HepG2 (cell line): ENCODE measurements around the gene RNU2-63P. TPM values are rescaled to one million over a fixed set of nuclear protein-coding genes. Genes with fewer than 3 reads are reported as not detected.
A peak's percentile ranks its signal among the peaks of the same experiment; 100 is the strongest.

Source experiments
- IKZF1 ChIP-seq: fragments of 450-650 bp; IDR thresholded peaks from 2 replicates; pipeline ENCODE4 v1.7.1; 2016
- JUNB ChIP-seq: sonication (generic); formaldehyde crosslinking; IDR thresholded peaks from 2 replicates; pipeline ENCODE4 v1.8.0; 2022; ENCODE audit warnings: missing genetic modification reagents, mild to moderate bottlenecking, borderline replicate concordance
- KDM2A ChIP-seq: sonication (generic); formaldehyde crosslinking; IDR thresholded peaks from 2 replicates; pipeline ENCODE4 v1.4.0; 2020; ENCODE audit warnings: low read depth, missing genetic modification reagents, borderline replicate concordance
- KDM5B ChIP-seq: sonication (generic); formaldehyde crosslinking; IDR thresholded peaks from 2 replicates; pipeline ENCODE4 v1.4.0; 2020; ENCODE audit warnings: missing genetic modification reagents, mild to moderate bottlenecking, borderline replicate concordance
- KLF9 ChIP-seq: IDR thresholded peaks from 2 replicates; pipeline ENCODE4 v1.6.1; 2016; ENCODE audit warnings: low read depth
- MTF1 ChIP-seq: sonication (generic); formaldehyde crosslinking; IDR thresholded peaks from 2 replicates; pipeline ENCODE4 v1.5.0; 2020; ENCODE audit warnings: missing genetic modification reagents
- NFIB ChIP-seq: sonication (generic); formaldehyde crosslinking; IDR thresholded peaks from 2 replicates; pipeline ENCODE4 v1.9.0; 2021; ENCODE audit warnings: missing genetic modification reagents, mild to moderate bottlenecking, borderline replicate concordance
- POLR2AphosphoS5 ChIP-seq: IDR thresholded peaks from 2 replicates; pipeline ENCODE4 v1.6.1; 2012; ENCODE audit warnings: low read depth, low read length
- RFX5 ChIP-seq: IDR thresholded peaks from 2 replicates; pipeline ENCODE4 v1.6.1; 2011; ENCODE audit warnings: low read depth, low read length, improper control_type of control experiment
- SIN3B ChIP-seq: fragments of 150-350 bp; IDR thresholded peaks from 2 replicates; pipeline ENCODE4 v1.6.1; 2014; ENCODE audit warnings: low read length
- ZFAT ChIP-seq: sonication (generic); formaldehyde crosslinking; conservative IDR thresholded peaks from 2 replicates; pipeline ENCODE4 v1.8.1; 2023; ENCODE audit warnings: missing genetic modification reagents, inconsistent platforms
- ZFX ChIP-seq: sonication (generic); formaldehyde crosslinking; IDR thresholded peaks from 2 replicates; pipeline ENCODE4 v1.4.0; 2020; ENCODE audit warnings: mild to moderate bottlenecking, low read depth, missing genetic modification reagents, moderate library complexity
- ZNF282 ChIP-seq: fragments of 450-650 bp; IDR thresholded peaks from 2 replicates; pipeline ENCODE4 v1.6.1; 2018; ENCODE audit not compliant: partially characterized antibody
- ZSCAN30 ChIP-seq: sonication (generic); formaldehyde crosslinking; IDR thresholded peaks from 2 replicates; pipeline ENCODE4 v1.5.0; 2020; ENCODE audit warnings: mild to moderate bottlenecking, missing genetic modification reagents
- polyA plus RNA-seq, 8 experiments: library from polyadenylated mRNA; depleted of rRNA in 3 of 8; stranded (reverse) in 7 of 8; unstranded in 1 of 8; fragments of >200 nt; fragmentation: Illumina TruSeq in 4 of 8; extraction: Trizol in 4 of 8; gene quantifications; 2 replicates each; pipeline versions ENCODE4 v1.2.1 to v1.2.3, GENCODE V29; 2011 to 2016; ENCODE audit warnings: low read depth in 4 of 8, missing spikeins in 1 of 8, mixed read lengths in 1 of 8; ENCODE audit not compliant: insufficient read depth in 1 of 8
- total RNA-seq, 5 experiments: library from RNA; depleted of rRNA; stranded (reverse); fragments of >200 nt; fragmentation: Illumina TruSeq; extraction: Trizol; gene quantifications; 2 replicates each; pipeline ENCODE4 v1.2.3, GENCODE V29; 2016; ENCODE audit warnings: low read depth in 1 of 5
- TF ChIP-seq, protein P1 (sequence below): sonication (generic); formaldehyde crosslinking; IDR thresholded peaks from 2 replicates; pipeline ENCODE4 v1.4.0; 2020; ENCODE audit warnings: missing genetic modification reagents
- TF ChIP-seq, protein P2 (sequence below): sonication (generic); formaldehyde crosslinking; IDR thresholded peaks from 2 replicates; pipeline ENCODE4 v1.8.1; 2023; ENCODE audit warnings: mild to moderate bottlenecking, moderate library complexity, missing genetic modification reagents
- TF ChIP-seq, protein P3 (sequence below): sonication (generic); formaldehyde crosslinking; IDR thresholded peaks from 2 replicates; pipeline ENCODE4 v1.4.0; 2020; ENCODE audit warnings: mild to moderate bottlenecking, missing genetic modification reagents, borderline replicate concordance
- TF ChIP-seq, protein P4 (sequence below): sonication (generic); formaldehyde crosslinking; conservative IDR thresholded peaks from 2 replicates; pipeline ENCODE4 v1.8.1; 2023; ENCODE audit warnings: missing genetic modification reagents
- TF ChIP-seq, protein P5 (sequence below): sonication (generic); formaldehyde crosslinking; IDR thresholded peaks from 2 replicates; pipeline ENCODE4 v1.4.0; 2020; ENCODE audit warnings: mild to moderate bottlenecking, missing genetic modification reagents

Gene RNU2-63P
- total and polyA plus RNA-seq, 2 of the 13 experiments (the other 11 are each of a cell fraction or from before 2014, with no cell fraction given): 6.8 TPM; not detected in 1

DNA sequence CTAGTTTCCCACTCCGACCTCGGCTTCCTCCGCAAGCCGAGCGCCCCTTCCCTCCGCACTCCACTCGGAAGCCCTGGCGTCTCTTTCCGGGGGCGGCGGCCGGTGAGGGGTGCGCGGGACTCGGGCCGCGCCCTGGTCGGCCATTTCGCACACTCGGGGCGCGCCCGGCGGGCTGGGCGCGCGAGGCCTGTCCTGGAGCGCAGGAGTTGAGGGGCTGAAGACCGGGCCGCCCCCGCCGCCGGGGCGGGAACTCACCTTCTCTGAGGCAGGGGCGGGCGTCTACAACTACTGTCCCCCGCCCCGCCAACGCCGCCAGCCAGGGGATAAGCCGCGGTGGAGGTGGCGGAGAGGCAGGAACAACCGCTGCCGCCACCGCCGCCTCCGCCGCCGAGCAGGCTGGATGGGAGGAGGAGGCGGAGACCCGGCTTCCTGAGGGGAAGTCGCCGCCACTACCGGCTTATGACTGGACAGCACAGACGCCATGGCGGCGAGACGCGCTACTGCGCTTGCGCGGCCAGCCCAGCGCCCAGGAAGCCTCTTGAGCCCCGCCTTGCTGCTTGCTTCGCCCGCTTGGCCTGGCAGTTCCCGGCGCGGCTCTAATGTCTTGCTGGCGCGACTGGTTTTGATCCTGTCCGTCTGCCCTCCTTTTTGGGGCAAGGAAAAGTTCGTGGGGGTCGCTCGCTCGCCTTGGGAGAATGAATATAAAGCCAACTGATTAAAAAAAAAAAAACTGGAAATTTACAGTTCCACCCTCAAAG, 39.2 kb upstream of the RNU2-63P start, which contains the start of gene KRCC1 (continued):
- TF ChIP-seq, protein P1, sequence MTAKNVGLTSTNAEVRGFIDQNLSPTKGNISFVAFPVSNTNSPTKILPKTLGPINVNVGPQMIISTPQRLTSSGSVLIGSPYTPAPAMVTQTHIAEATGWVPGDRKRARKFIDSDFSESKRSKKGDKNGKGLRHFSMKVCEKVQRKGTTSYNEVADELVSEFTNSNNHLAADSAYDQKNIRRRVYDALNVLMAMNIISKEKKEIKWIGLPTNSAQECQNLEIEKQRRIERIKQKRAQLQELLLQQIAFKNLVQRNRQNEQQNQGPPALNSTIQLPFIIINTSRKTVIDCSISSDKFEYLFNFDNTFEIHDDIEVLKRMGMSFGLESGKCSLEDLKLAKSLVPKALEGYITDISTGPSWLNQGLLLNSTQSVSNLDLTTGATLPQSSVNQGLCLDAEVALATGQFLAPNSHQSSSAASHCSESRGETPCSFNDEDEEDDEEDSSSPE (CRISPR knock-in tag): peak; percentile 64; the same call in 1 of the 2 replicates
- TF ChIP-seq KDM5B (CRISPR knock-in tag) (peak; percentile 77), KDM2A (CRISPR knock-in tag) (peak; percentile 93), POLR2AphosphoS5 (peak; percentile 95), SIN3B (no peak), RFX5 (no peak), IKZF1 (no peak), ZFX (peak; percentile 94), ZFAT (CRISPR knock-in tag) (no peak), ZNF282 (no peak), JUNB (CRISPR knock-in tag) (no peak), KLF9 (no peak), MTF1 (CRISPR knock-in tag) (no peak), NFIB (CRISPR knock-in tag) (no peak), ZSCAN30 (peak; percentile 78; the same call in 1 of the 2 replicates)
- TF ChIP-seq, protein P2, sequence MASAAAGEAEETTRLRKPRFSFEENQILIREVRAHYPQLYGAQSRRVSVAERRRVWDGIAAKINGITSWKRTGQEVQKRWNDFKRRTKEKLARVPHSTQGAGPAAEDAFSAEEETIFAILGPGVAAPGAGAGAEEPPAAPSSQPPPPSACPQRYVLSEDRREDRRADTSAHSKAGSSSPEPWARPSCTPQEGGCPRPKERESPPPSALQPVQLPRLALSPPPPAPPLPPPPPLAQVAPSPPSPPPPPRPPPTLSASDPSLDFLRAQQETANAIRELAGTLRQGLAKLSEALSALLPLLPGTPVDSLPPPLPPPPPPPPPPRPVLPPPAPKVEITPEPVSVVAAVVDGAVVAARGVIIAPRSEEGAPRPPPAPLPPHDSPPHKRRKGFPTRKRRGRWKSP: no peak; the same call in 1 of the 2 replicates
- TF ChIP-seq, protein P3, sequence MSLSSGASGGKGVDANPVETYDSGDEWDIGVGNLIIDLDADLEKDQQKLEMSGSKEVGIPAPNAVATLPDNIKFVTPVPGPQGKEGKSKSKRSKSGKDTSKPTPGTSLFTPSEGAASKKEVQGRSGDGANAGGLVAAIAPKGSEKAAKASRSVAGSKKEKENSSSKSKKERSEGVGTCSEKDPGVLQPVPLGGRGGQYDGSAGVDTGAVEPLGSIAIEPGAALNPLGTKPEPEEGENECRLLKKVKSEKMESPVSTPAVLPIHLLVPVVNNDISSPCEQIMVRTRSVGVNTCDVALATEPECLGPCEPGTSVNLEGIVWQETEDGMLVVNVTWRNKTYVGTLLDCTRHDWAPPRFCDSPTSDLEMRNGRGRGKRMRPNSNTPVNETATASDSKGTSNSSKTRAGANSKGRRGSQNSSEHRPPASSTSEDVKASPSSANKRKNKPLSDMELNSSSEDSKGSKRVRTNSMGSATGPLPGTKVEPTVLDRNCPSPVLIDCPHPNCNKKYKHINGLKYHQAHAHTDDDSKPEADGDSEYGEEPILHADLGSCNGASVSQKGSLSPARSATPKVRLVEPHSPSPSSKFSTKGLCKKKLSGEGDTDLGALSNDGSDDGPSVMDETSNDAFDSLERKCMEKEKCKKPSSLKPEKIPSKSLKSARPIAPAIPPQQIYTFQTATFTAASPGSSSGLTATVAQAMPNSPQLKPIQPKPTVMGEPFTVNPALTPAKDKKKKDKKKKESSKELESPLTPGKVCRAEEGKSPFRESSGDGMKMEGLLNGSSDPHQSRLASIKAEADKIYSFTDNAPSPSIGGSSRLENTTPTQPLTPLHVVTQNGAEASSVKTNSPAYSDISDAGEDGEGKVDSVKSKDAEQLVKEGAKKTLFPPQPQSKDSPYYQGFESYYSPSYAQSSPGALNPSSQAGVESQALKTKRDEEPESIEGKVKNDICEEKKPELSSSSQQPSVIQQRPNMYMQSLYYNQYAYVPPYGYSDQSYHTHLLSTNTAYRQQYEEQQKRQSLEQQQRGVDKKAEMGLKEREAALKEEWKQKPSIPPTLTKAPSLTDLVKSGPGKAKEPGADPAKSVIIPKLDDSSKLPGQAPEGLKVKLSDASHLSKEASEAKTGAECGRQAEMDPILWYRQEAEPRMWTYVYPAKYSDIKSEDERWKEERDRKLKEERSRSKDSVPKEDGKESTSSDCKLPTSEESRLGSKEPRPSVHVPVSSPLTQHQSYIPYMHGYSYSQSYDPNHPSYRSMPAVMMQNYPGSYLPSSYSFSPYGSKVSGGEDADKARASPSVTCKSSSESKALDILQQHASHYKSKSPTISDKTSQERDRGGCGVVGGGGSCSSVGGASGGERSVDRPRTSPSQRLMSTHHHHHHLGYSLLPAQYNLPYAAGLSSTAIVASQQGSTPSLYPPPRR (CRISPR knock-in tag): peak; percentile 56
- TF ChIP-seq, protein P4, sequence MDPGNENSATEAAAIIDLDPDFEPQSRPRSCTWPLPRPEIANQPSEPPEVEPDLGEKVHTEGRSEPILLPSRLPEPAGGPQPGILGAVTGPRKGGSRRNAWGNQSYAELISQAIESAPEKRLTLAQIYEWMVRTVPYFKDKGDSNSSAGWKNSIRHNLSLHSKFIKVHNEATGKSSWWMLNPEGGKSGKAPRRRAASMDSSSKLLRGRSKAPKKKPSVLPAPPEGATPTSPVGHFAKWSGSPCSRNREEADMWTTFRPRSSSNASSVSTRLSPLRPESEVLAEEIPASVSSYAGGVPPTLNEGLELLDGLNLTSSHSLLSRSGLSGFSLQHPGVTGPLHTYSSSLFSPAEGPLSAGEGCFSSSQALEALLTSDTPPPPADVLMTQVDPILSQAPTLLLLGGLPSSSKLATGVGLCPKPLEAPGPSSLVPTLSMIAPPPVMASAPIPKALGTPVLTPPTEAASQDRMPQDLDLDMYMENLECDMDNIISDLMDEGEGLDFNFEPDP: 0 out of 2 replicates have a peak, but pooled peaks have one; percentile 44
- TF ChIP-seq, protein P5, sequence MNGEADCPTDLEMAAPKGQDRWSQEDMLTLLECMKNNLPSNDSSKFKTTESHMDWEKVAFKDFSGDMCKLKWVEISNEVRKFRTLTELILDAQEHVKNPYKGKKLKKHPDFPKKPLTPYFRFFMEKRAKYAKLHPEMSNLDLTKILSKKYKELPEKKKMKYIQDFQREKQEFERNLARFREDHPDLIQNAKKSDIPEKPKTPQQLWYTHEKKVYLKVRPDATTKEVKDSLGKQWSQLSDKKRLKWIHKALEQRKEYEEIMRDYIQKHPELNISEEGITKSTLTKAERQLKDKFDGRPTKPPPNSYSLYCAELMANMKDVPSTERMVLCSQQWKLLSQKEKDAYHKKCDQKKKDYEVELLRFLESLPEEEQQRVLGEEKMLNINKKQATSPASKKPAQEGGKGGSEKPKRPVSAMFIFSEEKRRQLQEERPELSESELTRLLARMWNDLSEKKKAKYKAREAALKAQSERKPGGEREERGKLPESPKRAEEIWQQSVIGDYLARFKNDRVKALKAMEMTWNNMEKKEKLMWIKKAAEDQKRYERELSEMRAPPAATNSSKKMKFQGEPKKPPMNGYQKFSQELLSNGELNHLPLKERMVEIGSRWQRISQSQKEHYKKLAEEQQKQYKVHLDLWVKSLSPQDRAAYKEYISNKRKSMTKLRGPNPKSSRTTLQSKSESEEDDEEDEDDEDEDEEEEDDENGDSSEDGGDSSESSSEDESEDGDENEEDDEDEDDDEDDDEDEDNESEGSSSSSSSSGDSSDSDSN (CRISPR knock-in tag): peak; percentile 96
